ENCODE data around the gene PLEKHA6. TPM values are rescaled to one million over a fixed set of nuclear protein-coding genes. Genes with fewer than 3 reads are reported as not detected.

Gene PLEKHA6
- total and polyA plus RNA-seq, 2 of the 8 experiments (the other 6 are each of a cell fraction or from before 2014, with no cell fraction given): 4.8 to 20.2 TPM

- Histone ChIP-seq H3K56ac (replicated peaks; ENCODE audit: insufficient read length, low read depth, low read length) (no peak overlapping the region), H4K20me1 (replicated peaks in 1 of 2; ENCODE audit: control insufficient read depth in 1 of 2, insufficient read depth in 2 of 2, low read length in 2 of 2) (no peaks in the 10 kb centered on the region), H3K79me2 (ENCODE audit: control insufficient read depth in 1 of 2, insufficient read depth in 2 of 2, low read length in 2 of 2) (no peaks in the 10 kb centered on the region), H2AFZ (ENCODE audit: low read length) (no peak overlapping the region), H3K18ac (ENCODE audit: extremely low read depth, low read length) (no peak overlapping the region), H4K91ac (replicated peaks; ENCODE audit: insufficient read length, low read length) (no peak overlapping the region), H2BK15ac (ENCODE audit: low read length) (no peak overlapping the region), H3K36me3 (ENCODE audit: control insufficient read depth in 2 of 4, insufficient read depth in 4 of 4, low read length in 3 of 4) (peaks cover 0 to 4% (median 0%) of the 10 kb centered on the region in 4 experiments; a peak in 1 of 8 replicates), H3K4me3 (ENCODE audit: extremely low read depth in 1 of 4, insufficient read depth in 2 of 4, low read depth in 3 of 4, low read length in 4 of 4) (no peak overlapping the region), H2BK5ac (ENCODE audit: low read depth, low read length) (no peak overlapping the region), H3K79me1 (ENCODE audit: low read depth, low read length) (no peaks in the 10 kb centered on the region), H3K4ac (replicated peaks; ENCODE audit: insufficient read length, low read depth, low read length) (no peak overlapping the region), H3K9me3 (ENCODE audit: insufficient read depth in 2 of 2, low read depth in 1 of 2, low read length in 1 of 2) (no peaks in the 10 kb centered on the region), H3K14ac (ENCODE audit: insufficient read length) (no peak overlapping the region), H3K9ac (replicated peaks in 1 of 4; ENCODE audit: extremely low read depth in 1 of 4, low read depth in 3 of 4, low read length in 3 of 4) (no peak overlapping the region), H2AK5ac (ENCODE audit: low read depth, low read length) (no peak overlapping the region), H3K23me2 (ENCODE audit: low read depth, low read length) (no peaks in the 10 kb centered on the region), H3K23ac (ENCODE audit: insufficient read length) (no peak overlapping the region), H2BK120ac (replicated peaks; ENCODE audit: low read depth, low read length) (no peak overlapping the region), H3K4me2 (ENCODE audit: insufficient read depth in 1 of 2, low read depth in 2 of 2, low read length in 2 of 2) (no peak overlapping the region), H4K8ac (ENCODE audit: extremely low read depth, insufficient read depth, low read length) (no peak overlapping the region), H3K4me1 (replicated peaks in 1 of 4; ENCODE audit: control insufficient read depth in 3 of 4, insufficient read depth in 4 of 4, low read length in 3 of 4) (peaks cover 0 to 1% (median 0%) of the 10 kb centered on the region in 4 experiments; a peak in 1 of 7 replicates), H3K27ac (ENCODE audit: low read depth, low read length) (no peak overlapping the region; the same call in 1 of the 2 replicates), H2BK12ac (ENCODE audit: low read depth, low read length) (no peak overlapping the region), H2BK20ac (ENCODE audit: low read length) (no peak overlapping the region), H4K5ac (ENCODE audit: insufficient read length, low read depth, low read length) (no peak overlapping the region), H3K27me3 (replicated peaks in 1 of 4; ENCODE audit: control insufficient read depth in 3 of 4, extremely low read depth in 1 of 4, insufficient read depth in 3 of 4, low read length in 3 of 4) (no peaks in the 10 kb centered on the region)
- 79% methylated on average over 13 of the region's 13 CpGs; no CpG with 5 or more reads in 1 of the 2 experiments for WGBS, 2 experiments (ENCODE audit: extremely low coverage in 1 of 2, insufficient coverage in 1 of 2, insufficient read length in 1 of 2, insufficient replicate concordance in 2 of 2, low coverage in 1 of 2, low lambda C conversion rate in 2 of 2, missing lambda C conversion rate in 1 of 2)
- FAIRE-seq: no peak
- ChIA-PET POLR2A (ENCODE audit: partially characterized antibody) (interaction anchor here (0.8 kb wide), 1 partner anchor 64 kb away, joined by 3 read pairs; no protein-coding TSS in a partner anchor), CTCF (ENCODE audit: partially characterized antibody) (interaction anchor here (0.9 to 19.1 kb wide), 14 partner anchors 16 to 241 kb away, joined by 3 to 335 read pairs (median 4); partner anchors contain the start of genes GOLT1A and PLEKHA6)
- TF ChIP-seq TAF1 (IDR thresholded peaks at IDR 0.05; ENCODE audit: low read depth, low read length) (no peak), RAD21 (IDR thresholded peaks at IDR 0.05 in 1 of 2, conservative IDR thresholded peaks at IDR 0.05 in 1 of 2; ENCODE audit: low read depth in 2 of 2, low read length in 2 of 2) (0 out of 4 replicates have a peak, but pooled peaks of 1 of the 2 experiments have one; percentile 2)
- DNase-seq (ENCODE audit: low read depth in 1 of 2, low spot score in 2 of 2): no peak
These were observed 97.8 kb downstream of the PLEKHA6 start for GRCh38 chr1:204261746-204262505.
